Measurements from ENCODE around the gene ZNF132.

Gene ZNF132

GRCh38 chr19:58417071-58417470 is 22.9 kb downstream of the ZNF132 start:
- Histone ChIP-seq H3K36me3 (replicated peaks; ENCODE audit: low read depth, low read length) (peaks cover 44% of the 10 kb centered on the region), H3K79me2 (ENCODE audit: low read length) (0 out of 2 replicates have a peak, but pooled peaks cover 4% of the 10 kb centered on the region)
- TF ChIP-seq EZH2phosphoT487 (IDR thresholded peaks at IDR 0.05; ENCODE audit: low read depth) = no peak

GRCh38 chr19:58416604-58417003 is 23.3 kb downstream of the ZNF132 start:
- Histone ChIP-seq H3K79me2 (ENCODE audit: low read length) (0 out of 2 replicates have a peak, but pooled peaks cover 4% of the 10 kb centered on the region), H3K4me1 (ENCODE audit: low read length) (no peaks in the 10 kb centered on the region), H3K4me3 (ENCODE audit: low read length) (no peak overlapping the region), H4K20me1 (ENCODE audit: insufficient read depth, low read length) (no peaks in the 10 kb centered on the region), H3K27me3 (ENCODE audit: low read depth, low read length) (no peaks in the 10 kb centered on the region), H3K4me2 (ENCODE audit: low read length) (no peak overlapping the region), H3K36me3 (replicated peaks; ENCODE audit: low read depth, low read length) (peaks cover 44% of the 10 kb centered on the region), H3K9ac (ENCODE audit: low read length) (no peak overlapping the region), H3K9me3 (ENCODE audit: insufficient read depth, low read length) (no peaks in the 10 kb centered on the region), H3K27ac (ENCODE audit: low read length) (no peak overlapping the region), H2AFZ (ENCODE audit: low read depth, low read length) (no peak overlapping the region)
- TF ChIP-seq EZH2phosphoT487 (IDR thresholded peaks at IDR 0.05; ENCODE audit: low read depth) (no peak), CTCF (IDR thresholded peaks at IDR 0.05; ENCODE audit: low read depth, low read length) (no peak)

More at GRCh38 chr19:58417071-58417470, 22.9 kb downstream of the ZNF132 start:
- Histone ChIP-seq H3K27ac (ENCODE audit: low read length) (no peak overlapping the region), H3K4me3 (ENCODE audit: low read length) (no peak overlapping the region), H3K9me3 (ENCODE audit: insufficient read depth, low read length) (no peaks in the 10 kb centered on the region), H3K4me2 (ENCODE audit: low read length) (no peak overlapping the region), H3K9ac (ENCODE audit: low read length) (no peak overlapping the region), H3K4me1 (ENCODE audit: low read length) (no peaks in the 10 kb centered on the region), H4K20me1 (ENCODE audit: insufficient read depth, low read length) (no peaks in the 10 kb centered on the region), H3K27me3 (ENCODE audit: low read depth, low read length) (no peaks in the 10 kb centered on the region), H2AFZ (ENCODE audit: low read depth, low read length) (no peak overlapping the region)

GRCh38 chr19:58409010-58409790 is 30.8 kb downstream of the ZNF132 start:
- Histone ChIP-seq H3K4me3 (ENCODE audit: low read length) (peak overlapping the region; percentile 93), H4K20me1 (ENCODE audit: insufficient read depth, low read length) (no peaks in the 10 kb centered on the region), H3K27ac (ENCODE audit: low read length) (peak overlapping the region; percentile 15), H3K36me3 (replicated peaks; ENCODE audit: low read depth, low read length) (no peaks in the 10 kb centered on the region), H3K4me2 (ENCODE audit: low read length) (peak overlapping the region; percentile 93), H2AFZ (ENCODE audit: low read depth, low read length) (peak overlapping the region; percentile 41), H3K9me3 (ENCODE audit: insufficient read depth, low read length) (no peaks in the 10 kb centered on the region), H3K9ac (ENCODE audit: low read length) (peak overlapping the region; percentile 94), H3K27me3 (ENCODE audit: low read depth, low read length) (no peaks in the 10 kb centered on the region), H3K4me1 (ENCODE audit: low read length) (peaks cover 15% of the 10 kb centered on the region), H3K79me2 (ENCODE audit: low read length) (peaks cover 26% of the 10 kb centered on the region)
- TF ChIP-seq EZH2phosphoT487 (IDR thresholded peaks at IDR 0.05; ENCODE audit: low read depth) = no peak
- no peak for TF ChIP-seq CTCF (IDR thresholded peaks at IDR 0.05; ENCODE audit: low read depth, low read length)

GRCh38 chr19:58408152-58409009 is 31.6 kb downstream of the ZNF132 start, which contains the start of gene ZNF584:
Gene ZNF584 (plus strand): TSS chr19:58408649. CDS start chr19:58409148, 499 bp downstream.
- Histone ChIP-seq H2AFZ (ENCODE audit: low read depth, low read length) (peak within 1 kb of the TSS; percentile 41), H4K20me1 (ENCODE audit: insufficient read depth, low read length) (no peaks in the 10 kb centered on the region)
- TF ChIP-seq CTCF (IDR thresholded peaks at IDR 0.05; ENCODE audit: low read depth, low read length) (peak; percentile 52), EZH2phosphoT487 (IDR thresholded peaks at IDR 0.05; ENCODE audit: low read depth) (no peak)

More at GRCh38 chr19:58408152-58409009, 31.6 kb downstream of the ZNF132 start, which contains the start of gene ZNF584:
- H3K27ac ChIP-seq (ENCODE audit: low read length) = peak within 1 kb of the TSS; percentile 66
- peaks cover 15% of the 10 kb centered on the region for H3K4me1 ChIP-seq (ENCODE audit: low read length)
- no peaks in the 10 kb centered on the region for H3K27me3 ChIP-seq (ENCODE audit: low read depth, low read length)
- H3K4me3 ChIP-seq (ENCODE audit: low read length) = peak within 1 kb of the TSS; percentile 93
- no peaks in the 10 kb centered on the region for H3K36me3 ChIP-seq (replicated peaks; ENCODE audit: low read depth, low read length)
- H3K4me2 ChIP-seq (ENCODE audit: low read length) = peak within 1 kb of the TSS; percentile 95
- H3K9ac ChIP-seq (ENCODE audit: low read length) = peak within 1 kb of the TSS; percentile 94
- H3K79me2 ChIP-seq (ENCODE audit: low read length) = peaks cover 26% of the 10 kb centered on the region
- H3K9me3 ChIP-seq (ENCODE audit: insufficient read depth, low read length) = no peaks in the 10 kb centered on the region

Measured in OCI-LY3 (cell line).